ENCODE measurements around the gene OPRM1. TPM values are rescaled to one million over a fixed set of nuclear protein-coding genes. Genes with fewer than 3 reads are reported as not detected.

Gene OPRM1
- total RNA-seq, 1 experiment from 2014 or later = not detected

GRCh38 chr6:154218301-154218700 is 179.3 kb downstream of the OPRM1 start:
- no peak overlapping the region for H4K5ac ChIP-seq (ENCODE audit: insufficient read length, low read depth, low read length)
- no peak overlapping the region for H3K27ac ChIP-seq (ENCODE audit: insufficient read length, low read depth, low read length)
- Mint-ChIP-seq H3K27me3 (ENCODE audit: low read depth) (no peaks in the 10 kb centered on the region), H3K4me1 (peaks cover 13 to 21% of the 10 kb centered on the region in 2 experiments), H3K36me3 (ENCODE audit: insufficient read depth in 1 of 3, low read depth in 3 of 3) (no peaks in the 10 kb centered on the region), H3K9me3 (no peaks in the 10 kb centered on the region), H3K27ac (no peak overlapping the region; a peak in 2 of 7 replicates), H3K4me3 (no peak overlapping the region)
- no peak overlapping the region for H2BK15ac ChIP-seq (ENCODE audit: low read depth, low read length)
- no peak overlapping the region for H4K91ac ChIP-seq (ENCODE audit: insufficient read length, low read depth, low read length)
- no peak for DNase-seq
- no peaks in the 10 kb centered on the region for H4K20me1 ChIP-seq (ENCODE audit: control insufficient read depth, insufficient read depth, insufficient read length)
- H4K8ac ChIP-seq (replicated peaks; ENCODE audit: insufficient read length, low read depth, low read length) = no peak overlapping the region
- H3K4ac ChIP-seq (ENCODE audit: low read depth, low read length) = no peak overlapping the region
- H3K27me3 ChIP-seq (ENCODE audit: insufficient read depth, low read length) = no peaks in the 10 kb centered on the region
- no peak for TF ChIP-seq CTCF (conservative IDR thresholded peaks at IDR 0.05)
- H2BK12ac ChIP-seq (ENCODE audit: insufficient read length, low read depth, low read length) = no peak overlapping the region
- H3K79me2 ChIP-seq (ENCODE audit: insufficient read depth, low read length) = no peaks in the 10 kb centered on the region
- no peaks in the 10 kb centered on the region for H3K9me3 ChIP-seq (ENCODE audit: control insufficient read depth, low read depth, low read length)
- H2BK120ac ChIP-seq (ENCODE audit: low read depth, low read length, poor library complexity, severe bottlenecking) = no peak overlapping the region
- no peak overlapping the region for H2BK5ac ChIP-seq (ENCODE audit: insufficient read length, low read length)
- H3K4me2 ChIP-seq (ENCODE audit: insufficient read depth, insufficient read length, low read length) = no peak overlapping the region
- H3K23me2 ChIP-seq (ENCODE audit: insufficient read length, low read depth, low read length, poor library complexity, severe bottlenecking) = no peaks in the 10 kb centered on the region
- no peak overlapping the region for H2AFZ ChIP-seq (ENCODE audit: low read length)
- H3K79me1 ChIP-seq (ENCODE audit: insufficient read depth, low read depth, low read length, poor library complexity, severe bottlenecking) = no peaks in the 10 kb centered on the region
- H3K9ac ChIP-seq (ENCODE audit: extremely low read depth, insufficient read length, low read length) = no peak overlapping the region
- 0 out of 2 replicates have a peak, but pooled peaks cover 2% of the 10 kb centered on the region for H3K4me1 ChIP-seq (ENCODE audit: insufficient read depth, low read length)
- H3K18ac ChIP-seq (ENCODE audit: insufficient read length, low read depth, low read length) = no peak overlapping the region
- H3K56ac ChIP-seq (ENCODE audit: insufficient read length, low read depth, low read length) = no peak overlapping the region
- H3K23ac ChIP-seq (ENCODE audit: insufficient read length, low read depth, low read length) = no peak overlapping the region
- H2BK20ac ChIP-seq (ENCODE audit: low read depth, low read length, poor library complexity, severe bottlenecking) = no peak overlapping the region
- no CpG with 5 or more reads among the region's 6 CpGs for WGBS (ENCODE audit: extremely low coverage, insufficient read length, low lambda C conversion rate)
- no peak overlapping the region for H2AK5ac ChIP-seq (ENCODE audit: insufficient read length, low read length)
- no peak overlapping the region for H3K14ac ChIP-seq (ENCODE audit: insufficient read depth, low read length)
- no peak overlapping the region for H3T11ph ChIP-seq (ENCODE audit: low read length)

Measured in H9 (cell line).